HG02571 (cell line): Measurements from ENCODE around the gene PLPP4.

Experiments used
- ATAC-seq: cut with Tn5 transposase; IDR thresholded peaks from one replicate; pipeline ENCODE4 v1.9.1; 2021; ENCODE audit warnings: mild to moderate bottlenecking, moderate library complexity; ENCODE audit not compliant: unreplicated experiment

PLPP4 gene

GRCh38 chr10:120515741-120516140, 58.7 kb downstream of the PLPP4 start:
- ATAC-seq: no peak

GRCh38 chr10:120516426-120516825, 59.4 kb downstream of the PLPP4 start:
- no peak for ATAC-seq

GRCh38 chr10:120517196-120517595, 60.2 kb downstream of the PLPP4 start:
- no peak for ATAC-seq

- no peak for ATAC-seq
These were observed 61.0 kb downstream of the PLPP4 start for GRCh38 chr10:120517881-120518484.

GRCh38 chr10:120521880-120522279, 64.9 kb downstream of the PLPP4 start:
- no peak for ATAC-seq

GRCh38 chr10:120527691-120528090, 70.7 kb downstream of the PLPP4 start:
- no peak for ATAC-seq

GRCh38 chr10:120530699-120531098, 73.7 kb downstream of the PLPP4 start:
- no peak for ATAC-seq

GRCh38 chr10:120538091-120538490, 81.1 kb downstream of the PLPP4 start:
- no peak for ATAC-seq

- ATAC-seq: no peak
These were observed 82.0 kb downstream of the PLPP4 start for GRCh38 chr10:120539076-120539475.

- no peak for ATAC-seq
These were observed 83.5 kb downstream of the PLPP4 start for GRCh38 chr10:120540486-120540885.

- no peak for ATAC-seq
These were observed 85.0 kb downstream of the PLPP4 start for GRCh38 chr10:120541984-120542383.

GRCh38 chr10:120542591-120542990, 85.6 kb downstream of the PLPP4 start:
- ATAC-seq: no peak

GRCh38 chr10:120543291-120543690, 86.3 kb downstream of the PLPP4 start:
- no peak for ATAC-seq

- no peak for ATAC-seq
These were observed 91.2 kb downstream of the PLPP4 start for GRCh38 chr10:120548210-120548609.

- ATAC-seq: no peak
These were observed 95.2 kb downstream of the PLPP4 start for GRCh38 chr10:120552262-120552661.

GRCh38 chr10:120553911-120554310, 96.9 kb downstream of the PLPP4 start:
- no peak for ATAC-seq

GRCh38 chr10:120555436-120555835, 98.4 kb downstream of the PLPP4 start:
- ATAC-seq: no peak

GRCh38 chr10:120555842-120556532, 99.0 kb downstream of the PLPP4 start:
- ATAC-seq: no peak

- no peak for ATAC-seq
These were observed 100.3 kb downstream of the PLPP4 start for GRCh38 chr10:120557311-120557710.

- ATAC-seq: no peak
These were observed 102.8 kb downstream of the PLPP4 start for GRCh38 chr10:120559800-120560199.

- no peak for ATAC-seq
These were observed 105.9 kb downstream of the PLPP4 start for GRCh38 chr10:120562956-120563355.

GRCh38 chr10:120570418-120570817, 113.4 kb downstream of the PLPP4 start:
- ATAC-seq: no peak

- ATAC-seq: no peak
These were observed 114.2 kb downstream of the PLPP4 start for GRCh38 chr10:120571266-120571665.
